ENCODE data around the gene ZNF672. TPM values are rescaled to one million over a fixed set of nuclear protein-coding genes. Genes with fewer than 3 reads are reported as not detected.
A peak's percentile ranks its signal among the peaks of the same experiment; 100 is the strongest.

Gene ZNF672
- polyA plus RNA-seq, 3 donors from 2014 or later, result 17.1 to 36.9 (median 29.3) TPM

GRCh38 chr1:248847956-248848561 is 10.0 kb downstream of the ZNF672 start:
- H3K4me3 Mint-ChIP-seq, result no peak overlapping the region
- no peaks in the 10 kb centered on the region for H3K9me3 Mint-ChIP-seq
- H3K36me3 Mint-ChIP-seq, result peaks cover 10 to 33% (median 12%) of the 10 kb centered on the region in 3 donors
- H3K4me1 Mint-ChIP-seq, result peaks cover 0 to 2% of the 10 kb centered on the region in 2 donors
- no peak overlapping the region for H3K27ac Mint-ChIP-seq
- no peak for DNase-seq
- H3K27me3 Mint-ChIP-seq (ENCODE audit: low read depth in 3 of 3), result peaks cover 0 to 6% (median 0%) of the 10 kb centered on the region in 3 donors

GRCh38 chr1:248848602-248849001 is 10.6 kb downstream of the ZNF672 start:
- H3K36me3 Mint-ChIP-seq, result peaks cover 10 to 33% (median 12%) of the 10 kb centered on the region in 3 donors
- peaks cover 0 to 6% (median 0%) of the 10 kb centered on the region in 3 donors for H3K27me3 Mint-ChIP-seq (ENCODE audit: low read depth in 3 of 3)
- H3K9me3 Mint-ChIP-seq, result no peaks in the 10 kb centered on the region
- DNase-seq, result no peak
- H3K4me3 Mint-ChIP-seq, result no peak overlapping the region
- H3K4me1 Mint-ChIP-seq, result peaks cover 0 to 2% of the 10 kb centered on the region in 2 donors
- peak overlapping the region in 4 of 6 donors; percentile 11 to 75 (median 32) for H3K27ac Mint-ChIP-seq

- H3K27me3 Mint-ChIP-seq (ENCODE audit: low read depth in 3 of 3), result peaks cover 0 to 6% (median 0%) of the 10 kb centered on the region in 3 donors
- peaks cover 10 to 31% (median 12%) of the 10 kb centered on the region in 3 donors for H3K36me3 Mint-ChIP-seq
- peak overlapping the region in 4 of 6 donors; percentile 11 to 75 (median 32) for H3K27ac Mint-ChIP-seq
- H3K4me3 Mint-ChIP-seq, result no peak overlapping the region
- peaks cover 0 to 2% of the 10 kb centered on the region in 2 donors for H3K4me1 Mint-ChIP-seq
- DNase-seq, result no peak
- H3K9me3 Mint-ChIP-seq, result no peaks in the 10 kb centered on the region
Measured at GRCh38 chr1:248849152-248849551, 11.1 kb downstream of the ZNF672 start.

DNA sequence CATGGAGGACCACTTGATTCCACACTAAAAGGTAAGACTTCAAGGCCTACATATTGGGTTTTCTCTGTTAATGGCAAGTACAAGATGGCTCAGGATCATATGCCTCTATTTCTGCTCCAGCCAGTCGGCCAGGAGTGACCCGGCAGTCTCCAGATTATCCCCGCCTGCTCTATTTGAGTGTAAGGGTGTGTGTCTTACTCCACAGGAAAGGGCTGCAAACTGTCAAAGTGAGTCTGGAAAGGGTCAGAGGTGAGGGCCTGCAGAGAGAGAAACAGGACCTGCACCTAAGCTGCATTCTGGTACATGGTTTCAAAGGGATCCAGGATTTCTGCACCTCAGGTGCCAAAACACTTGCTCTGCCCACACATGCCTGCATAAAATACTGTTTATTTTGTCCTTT is 11.6 kb downstream of the ZNF672 start:
- no peak overlapping the region for H3K4me3 Mint-ChIP-seq
- no peak for DNase-seq
- H3K27me3 Mint-ChIP-seq (ENCODE audit: low read depth in 3 of 3), result peaks cover 0 to 6% (median 0%) of the 10 kb centered on the region in 3 donors
- H3K9me3 Mint-ChIP-seq, result no peaks in the 10 kb centered on the region
- peak overlapping the region in 3 of 6 donors; percentile 19 to 55 (median 50) for H3K27ac Mint-ChIP-seq
- H3K36me3 Mint-ChIP-seq, result peaks cover 10 to 31% (median 12%) of the 10 kb centered on the region in 3 donors
- peaks cover 0 to 2% of the 10 kb centered on the region in 2 donors for H3K4me1 Mint-ChIP-seq

DNA sequence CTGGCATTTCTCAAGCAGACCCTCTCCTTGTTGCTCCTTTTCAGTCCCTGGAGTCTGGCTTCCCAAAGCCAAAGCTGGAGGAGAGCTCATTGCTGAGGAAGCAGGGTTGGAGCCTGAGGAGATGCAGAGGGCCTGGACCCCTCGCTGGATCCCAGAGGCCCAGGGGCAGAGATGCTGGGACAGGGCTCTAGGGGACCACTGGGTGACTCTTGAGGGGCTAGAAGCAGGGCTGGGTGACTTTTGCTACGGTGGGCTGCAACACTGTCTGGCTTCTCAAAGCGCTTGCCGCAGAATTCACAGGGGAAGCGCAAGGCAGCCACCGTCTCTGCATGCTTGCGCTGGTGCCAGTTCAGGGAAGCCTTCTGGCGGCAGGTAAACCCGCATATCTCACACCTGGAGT is 12.1 kb downstream of the ZNF672 start:
- Mint-ChIP-seq H3K27ac (peak overlapping the region in 3 of 6 donors; percentile 19 to 55 (median 50)), H3K27me3 (ENCODE audit: low read depth in 3 of 3) (peaks cover 0 to 6% (median 2%) of the 10 kb centered on the region in 3 donors), H3K9me3 (no peaks in the 10 kb centered on the region), H3K4me3 (no peak overlapping the region), H3K4me1 (peaks cover 0 to 2% of the 10 kb centered on the region in 2 donors), H3K36me3 (peaks cover 10 to 31% (median 12%) of the 10 kb centered on the region in 3 donors)
- DNase-seq, result no peak

GRCh38 chr1:248850536-248851251 is 12.7 kb downstream of the ZNF672 start:
- Mint-ChIP-seq H3K4me1 (peaks cover 0 to 2% of the 10 kb centered on the region in 2 donors), H3K36me3 (peaks cover 6 to 25% (median 12%) of the 10 kb centered on the region in 3 donors), H3K27ac (peak overlapping the region in 1 of 6 donors; percentile 19), H3K4me3 (no peak overlapping the region), H3K9me3 (no peaks in the 10 kb centered on the region), H3K27me3 (ENCODE audit: low read depth in 3 of 3) (peaks cover 0 to 6% (median 3%) of the 10 kb centered on the region in 3 donors)
- DNase-seq, result no peak

GRCh38 chr1:248851390-248851789 is 13.4 kb downstream of the ZNF672 start:
- no peak overlapping the region for H3K27ac Mint-ChIP-seq

GRCh38 chr1:248852481-248853405 is 14.7 kb downstream of the ZNF672 start:
- Mint-ChIP-seq H3K4me3 (no peak overlapping the region), H3K9me3 (no peaks in the 10 kb centered on the region), H3K27ac (no peak overlapping the region), H3K27me3 (ENCODE audit: low read depth in 3 of 3) (peaks cover 2 to 4% (median 3%) of the 10 kb centered on the region in 3 donors), H3K36me3 (peaks cover 4 to 13% (median 9%) of the 10 kb centered on the region in 3 donors), H3K4me1 (peaks cover 5 to 11% of the 10 kb centered on the region in 2 donors)
- no peak for DNase-seq

More at GRCh38 chr1:248851390-248851789, 13.4 kb downstream of the ZNF672 start:
- no peak overlapping the region for H3K4me3 Mint-ChIP-seq
- H3K9me3 Mint-ChIP-seq, result no peaks in the 10 kb centered on the region
- H3K27me3 Mint-ChIP-seq (ENCODE audit: low read depth in 3 of 3), result peaks cover 2 to 4% (median 3%) of the 10 kb centered on the region in 3 donors
- DNase-seq, result peak; percentile 49 to 54 (median 53)
- H3K4me1 Mint-ChIP-seq, result peaks cover 2 to 4% of the 10 kb centered on the region in 2 donors
- H3K36me3 Mint-ChIP-seq, result peaks cover 4 to 18% (median 12%) of the 10 kb centered on the region in 3 donors

- Mint-ChIP-seq H3K36me3 (peaks cover 3 to 9% (median 7%) of the 10 kb centered on the region in 3 donors), H3K9me3 (no peaks in the 10 kb centered on the region), H3K4me3 (no peak overlapping the region), H3K4me1 (peaks cover 13 to 19% of the 10 kb centered on the region in 2 donors), H3K27ac (no peak overlapping the region), H3K27me3 (ENCODE audit: low read depth in 3 of 3) (peaks cover 6 to 12% (median 7%) of the 10 kb centered on the region in 3 donors)
- DNase-seq, result peak; percentile 71 to 75 (median 73)
Measured at GRCh38 chr1:248853663-248854375, 15.8 kb downstream of the ZNF672 start.

GRCh38 chr1:248855580-248855979 is 17.6 kb downstream of the ZNF672 start:
- no peak overlapping the region for H3K27ac Mint-ChIP-seq
- H3K27me3 Mint-ChIP-seq (ENCODE audit: low read depth in 3 of 3), result peaks cover 12 to 21% (median 16%) of the 10 kb centered on the region in 3 donors
- no peaks in the 10 kb centered on the region for H3K36me3 Mint-ChIP-seq
- no peak for DNase-seq
- no peaks in the 10 kb centered on the region for H3K9me3 Mint-ChIP-seq
- H3K4me1 Mint-ChIP-seq, result peaks cover 27 to 35% of the 10 kb centered on the region in 2 donors
- H3K4me3 Mint-ChIP-seq, result peak overlapping the region in 2 of 5 donors; percentile 14 to 38

- Mint-ChIP-seq H3K4me1 (peaks cover 27 to 36% of the 10 kb centered on the region in 2 donors), H3K9me3 (no peaks in the 10 kb centered on the region), H3K27ac (peak overlapping the region in 4 of 6 donors; percentile 1 to 77 (median 60)), H3K4me3 (peak overlapping the region in 3 of 5 donors; percentile 7 to 46 (median 18)), H3K27me3 (ENCODE audit: low read depth in 3 of 3) (peaks cover 12 to 22% (median 16%) of the 10 kb centered on the region in 3 donors), H3K36me3 (no peaks in the 10 kb centered on the region)
- DNase-seq, result no peak
Measured at GRCh38 chr1:248856176-248856575, 18.2 kb downstream of the ZNF672 start.

DNA sequence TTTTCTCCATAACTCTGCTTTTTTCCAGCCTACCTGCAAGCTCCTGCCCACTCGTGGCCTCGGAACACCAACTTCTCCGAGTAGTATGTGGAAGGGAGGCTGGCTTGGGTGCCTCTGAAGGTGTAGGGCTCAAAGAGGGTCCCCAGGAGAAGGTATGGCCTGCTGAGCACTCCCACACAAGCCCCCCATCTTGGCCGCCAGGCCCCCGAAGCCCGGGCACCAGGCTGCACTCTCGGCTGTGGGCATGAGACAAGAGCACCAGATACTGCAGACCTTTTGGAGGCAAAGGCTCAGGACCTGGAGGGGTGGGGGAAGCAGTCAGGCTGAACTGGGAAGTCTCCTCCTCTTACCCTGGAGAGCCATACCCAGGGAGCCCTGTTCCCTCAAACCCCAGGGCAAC is 19.2 kb downstream of the ZNF672 start:
- H3K4me1 Mint-ChIP-seq, result peaks cover 31 to 43% of the 10 kb centered on the region in 2 donors
- H3K36me3 Mint-ChIP-seq, result no peaks in the 10 kb centered on the region
- H3K4me3 Mint-ChIP-seq, result peak overlapping the region; percentile 81 to 96 (median 88)
- H3K9me3 Mint-ChIP-seq, result no peaks in the 10 kb centered on the region
- H3K27ac Mint-ChIP-seq, result no peak overlapping the region
- no peak for DNase-seq
- peaks cover 12 to 20% (median 16%) of the 10 kb centered on the region in 3 donors for H3K27me3 Mint-ChIP-seq (ENCODE audit: low read depth in 3 of 3)

Data from immature natural killer cell (primary cell).